Lower lobe of right lung (tissue), 2 donors: ENCODE results near the gene DYSF. TPM values are rescaled to one million over a fixed set of nuclear protein-coding genes. Genes with fewer than 3 reads are reported as not detected.

Experiments used
- ATAC-seq, 2 donors: fragments of 200-7000 bp; cut with Tn5 transposase; one replicate each; pipeline ENCODE4 v1.9.1; 2020 to 2022; ENCODE audit warnings: mild to moderate bottlenecking in 2 of 2, moderate library complexity in 2 of 2
- DNase-seq: peaks from one replicate; pipeline ENCODE4 v3.0.0-alpha.2; 2020
- H3K27ac ChIP-seq: fragments of 200-600 bp; one replicate; pipeline ENCODE4 v1.8.0; 2022
- H3K27me3 ChIP-seq: fragments of 200-600 bp; one replicate; pipeline ENCODE4 v1.8.0; 2022; ENCODE audit warnings: low read depth
- H3K36me3 ChIP-seq: fragments of 200-600 bp; one replicate; pipeline ENCODE4 v1.8.0; 2022; ENCODE audit warnings: mild to moderate bottlenecking
- H3K4me1 ChIP-seq: fragments of 200-600 bp; one replicate; pipeline ENCODE4 v1.8.0; 2022
- H3K4me3 ChIP-seq: fragments of 200-600 bp; one replicate; pipeline ENCODE4 v1.8.0; 2022; ENCODE audit warnings: mild to moderate bottlenecking
- H3K9me3 ChIP-seq: fragments of 200-600 bp; one replicate; pipeline ENCODE4 v1.8.0; 2022
- CTCF ChIP-seq: fragments of 200-600 bp; IDR thresholded peaks from one replicate; pipeline ENCODE4 v1.8.0; 2022; ENCODE audit warnings: antibody characterized with exemption, mild to moderate bottlenecking
- intact Hi-C: fragments of 100-400 bp; cut with DNase I; formaldehyde crosslinking; loops from one replicate; pipeline ENCODE4 v1.11.0; 2022
- total RNA-seq: library from RNA; stranded (reverse); fragmentation: NEBNext Ultra II Directional; extraction: Animal tissue kit (Norgen Biotek cat#: 25700); gene quantifications from one replicate; pipeline ENCODE4 v1.2.1, GENCODE V29; 2021
- donor health status: DM: no; HTN: yes; CAD: no; lungs with severe emphysema.

DYSF gene
- total RNA-seq, 1 donor from 2014 or later = 41.2 TPM

GRCh38 chr2:71666094-71666474, 212.7 kb downstream of the DYSF start:
- no peak overlapping the region for H3K4me3 ChIP-seq
- no peaks in the 10 kb centered on the region for H3K27me3 ChIP-seq
- intact Hi-C loops = no loop called here
- ATAC-seq (no peak), DNase-seq (no peak)
- no peak for TF ChIP-seq CTCF
- no peak overlapping the region for H3K27ac ChIP-seq
- peaks cover 24% of the 10 kb centered on the region for H3K36me3 ChIP-seq
- no peaks in the 10 kb centered on the region for H3K9me3 ChIP-seq
- no peaks in the 10 kb centered on the region for H3K4me1 ChIP-seq

- no peaks in the 10 kb centered on the region for H3K4me1 ChIP-seq
- no peaks in the 10 kb centered on the region for H3K9me3 ChIP-seq
- peaks cover 24% of the 10 kb centered on the region for H3K36me3 ChIP-seq
- DNase-seq (no peak), ATAC-seq (no peak)
- no peak for TF ChIP-seq CTCF
- no peak overlapping the region for H3K27ac ChIP-seq
- H3K4me3 ChIP-seq = no peak overlapping the region
- H3K27me3 ChIP-seq = no peaks in the 10 kb centered on the region
- intact Hi-C loops = no loop called here
Observed at GRCh38 chr2:71667256-71668182, 214.2 kb downstream of the DYSF start.

GRCh38 chr2:71668326-71669057, 215.1 kb downstream of the DYSF start:
- no peak overlapping the region for H3K27ac ChIP-seq

GRCh38 chr2:71669058-71669456, 215.7 kb downstream of the DYSF start:
- no peak overlapping the region for H3K27ac ChIP-seq
- H3K4me1 ChIP-seq = no peaks in the 10 kb centered on the region
- H3K4me3 ChIP-seq = no peak overlapping the region
- no peaks in the 10 kb centered on the region for H3K27me3 ChIP-seq
- TF ChIP-seq CTCF = no peak
- intact Hi-C loops = no loop called here
- H3K9me3 ChIP-seq = no peaks in the 10 kb centered on the region
- no peak for DNase-seq
- H3K36me3 ChIP-seq = peaks cover 24% of the 10 kb centered on the region
- ATAC-seq = no peak

More at GRCh38 chr2:71668326-71669057, 215.1 kb downstream of the DYSF start:
- no peak for TF ChIP-seq CTCF
- DNase-seq = no peak
- ATAC-seq = no peak
- H3K4me1 ChIP-seq = no peaks in the 10 kb centered on the region
- intact Hi-C loops = no loop called here
- H3K36me3 ChIP-seq = peaks cover 24% of the 10 kb centered on the region
- no peaks in the 10 kb centered on the region for H3K27me3 ChIP-seq
- H3K4me3 ChIP-seq = no peak overlapping the region
- H3K9me3 ChIP-seq = no peaks in the 10 kb centered on the region

GRCh38 chr2:71669628-71670429, 216.5 kb downstream of the DYSF start:
- Histone ChIP-seq H3K36me3 (peaks cover 24% of the 10 kb centered on the region), H3K27me3 (no peaks in the 10 kb centered on the region), H3K9me3 (no peaks in the 10 kb centered on the region), H3K4me1 (no peaks in the 10 kb centered on the region), H3K4me3 (no peak overlapping the region), H3K27ac (no peak overlapping the region)
- no peak for TF ChIP-seq CTCF
- intact Hi-C loops = no loop called here
- DNase-seq = no peak
- no peak for ATAC-seq
